SK-N-MC (cell line): Measurements from ENCODE around the gene SHISA9.

Experiments
- DNase-seq: peaks from one replicate; pipeline ENCODE4 v3.0.0-alpha.2; 2011; ENCODE audit warnings: low read depth, low spot score
- H3K27ac ChIP-seq: fragments of 200-600 bp; sonication (generic); 2 replicates; pipeline ENCODE4 v1.5.1; 2016; ENCODE audit warnings: mixed run types
- H3K36me3 ChIP-seq: fragments of 200-600 bp; sonication (generic); 2 replicates; pipeline ENCODE4 v1.6.1; 2017; ENCODE audit warnings: antibody characterized with exemption, low read length, mixed read lengths; ENCODE audit not compliant: insufficient read depth
- H3K4me3 ChIP-seq: fragments of 200-600 bp; sonication (generic); 2 replicates; pipeline ENCODE4 v1.5.1; 2016
- H3K9ac ChIP-seq: fragments of 200-600 bp; sonication (generic); 2 replicates; pipeline ENCODE4 v1.8.0; 2017; ENCODE audit warnings: mixed run types, mixed read lengths; ENCODE audit not compliant: insufficient read length
- H3K9me3 ChIP-seq: fragments of 200-600 bp; sonication (generic); 2 replicates; pipeline ENCODE4 v1.6.1; 2017; ENCODE audit warnings: low read depth, mild to moderate bottlenecking, antibody characterized with exemption, low read length, moderate library complexity, mixed read lengths
- EZH2 ChIP-seq: fragments of 200-600 bp; sonication (generic); IDR thresholded peaks from one replicate; pipeline ENCODE4 v1.6.1; 2017; ENCODE audit warnings: antibody characterized with exemption
- FOXP2 ChIP-seq: optimal IDR thresholded peaks from 2 replicates; pipeline ENCODE3; 2011; ENCODE audit warnings: mild to moderate bottlenecking, moderate library complexity; ENCODE audit not compliant: insufficient read depth; ENCODE audit errors: extremely low read length, control extremely low read depth
- POLR2AphosphoS5 ChIP-seq: IDR thresholded peaks from 2 replicates; pipeline ENCODE4 v1.6.1; 2012; ENCODE audit warnings: mild to moderate bottlenecking, low read depth, low read length, borderline replicate concordance

The SHISA9 gene

GRCh38 chr16:13264749-13265552, 363.6 kb downstream of the SHISA9 start:
- Histone ChIP-seq H3K36me3 (no peaks in the 10 kb centered on the region), H3K27ac (peak overlapping the region; percentile 98), H3K9me3 (no peaks in the 10 kb centered on the region), H3K4me3 (no peak overlapping the region), H3K9ac (no peak overlapping the region)
- DNase-seq: no peak
- TF ChIP-seq FOXP2 (no peak), EZH2 (no peak), POLR2AphosphoS5 (no peak)

- H3K9me3 ChIP-seq: no peaks in the 10 kb centered on the region
- no peak overlapping the region for H3K4me3 ChIP-seq
- H3K36me3 ChIP-seq: no peaks in the 10 kb centered on the region
- no peak for DNase-seq
- TF ChIP-seq FOXP2 (no peak), POLR2AphosphoS5 (no peak)
- peak overlapping the region; percentile 87; the same call in 1 of the 2 replicates for H3K27ac ChIP-seq
- no peak overlapping the region for H3K9ac ChIP-seq
These were observed 368.0 kb downstream of the SHISA9 start for GRCh38 chr16:13269359-13269758.

- DNase-seq: no peak
- no peaks in the 10 kb centered on the region for H3K9me3 ChIP-seq
- TF ChIP-seq EZH2: no peak
- TF ChIP-seq FOXP2: no peak
- no peak for TF ChIP-seq POLR2AphosphoS5
- no peak overlapping the region for H3K9ac ChIP-seq
- peak overlapping the region; percentile 87 for H3K27ac ChIP-seq
- no peaks in the 10 kb centered on the region for H3K36me3 ChIP-seq
- H3K4me3 ChIP-seq: peak overlapping the region; percentile 34; the same call in 1 of the 2 replicates
These were observed 368.6 kb downstream of the SHISA9 start for GRCh38 chr16:13269905-13270528.

- Histone ChIP-seq H3K9ac (no peak overlapping the region), H3K27ac (peak overlapping the region; percentile 87), H3K4me3 (peak overlapping the region; percentile 34; the same call in 1 of the 2 replicates), H3K36me3 (no peaks in the 10 kb centered on the region), H3K9me3 (no peaks in the 10 kb centered on the region)
- DNase-seq: peak; percentile 56
- no peak for TF ChIP-seq FOXP2
- no peak for TF ChIP-seq EZH2
- peak; percentile 19; the same call in 1 of the 2 replicates for TF ChIP-seq POLR2AphosphoS5
These were observed 369.2 kb downstream of the SHISA9 start for GRCh38 chr16:13270602-13271001.

GRCh38 chr16:13289515-13289914, 388.1 kb downstream of the SHISA9 start:
- H3K36me3 ChIP-seq: no peaks in the 10 kb centered on the region
- no peak overlapping the region for H3K27ac ChIP-seq
- TF ChIP-seq FOXP2 (no peak), POLR2AphosphoS5 (no peak), EZH2 (no peak)
- no peak for DNase-seq
- H3K9ac ChIP-seq: no peak overlapping the region
- no peaks in the 10 kb centered on the region for H3K9me3 ChIP-seq
- H3K4me3 ChIP-seq: no peak overlapping the region
